HG02798 (cell line): ENCODE data around the gene RPAIN.

ENCODE experiments used
- ATAC-seq: cut with Tn5 transposase; IDR thresholded peaks from one replicate; pipeline ENCODE4 v1.9.1; 2021; ENCODE audit warnings: mild to moderate bottlenecking; ENCODE audit not compliant: unreplicated experiment, poor library complexity

Gene RPAIN

GRCh38 chr17:5419959-5420653 lies at the start of gene RPAIN:
Gene RPAIN, plus strand, starts transcription at chr17:5420182. Its CDS starts 29 bp downstream, at chr17:5420211.
- ATAC-seq: peak; percentile 60

GRCh38 chr17:5370411-5370810 lies 49.6 kb upstream of the RPAIN start:
- ATAC-seq: no peak

- no peak for ATAC-seq
These were observed 46.9 kb upstream of the RPAIN start for GRCh38 chr17:5373112-5373511.

GRCh38 chr17:5378566-5379207 lies 41.3 kb upstream of the RPAIN start:
- ATAC-seq: no peak

GRCh38 chr17:5379351-5380107 lies 40.5 kb upstream of the RPAIN start:
- no peak for ATAC-seq

- ATAC-seq: no peak
These were observed 39.4 kb upstream of the RPAIN start for GRCh38 chr17:5380491-5381135.

GRCh38 chr17:5381542-5381941 lies 38.4 kb upstream of the RPAIN start:
- ATAC-seq: no peak

- no peak for ATAC-seq
These were observed 28.3 kb upstream of the RPAIN start for GRCh38 chr17:5391678-5392077.

- no peak for ATAC-seq
These were observed 23.4 kb upstream of the RPAIN start for GRCh38 chr17:5396612-5397011.

- no peak for ATAC-seq
These were observed 20.2 kb upstream of the RPAIN start for GRCh38 chr17:5399767-5400166.

- no peak for ATAC-seq
These were observed 14.6 kb upstream of the RPAIN start for GRCh38 chr17:5405400-5405799.

GRCh38 chr17:5408186-5408585 lies 11.8 kb upstream of the RPAIN start:
- ATAC-seq: no peak

GRCh38 chr17:5410594-5411272 lies 9.2 kb upstream of the RPAIN start:
- ATAC-seq: no peak

- ATAC-seq: no peak
These were observed 6.3 kb upstream of the RPAIN start for GRCh38 chr17:5413682-5414081.

- no peak for ATAC-seq
These were observed 3.1 kb upstream of the RPAIN start for GRCh38 chr17:5416901-5417300.

- no peak for ATAC-seq
These were observed 1.1 kb upstream of the RPAIN start for GRCh38 chr17:5418858-5419355.

- peak; percentile 94 for ATAC-seq
These were observed 525 bp upstream of the RPAIN start, which contains the start of gene NUP88 for GRCh38 chr17:5419356-5419958. Gene NUP88, minus strand, starts transcription at chr17:5419662. Its CDS starts 12 bp downstream, at chr17:5419650.

- ATAC-seq: no peak
These were observed 2.5 kb downstream of the RPAIN start for GRCh38 chr17:5422505-5422904.

GRCh38 chr17:5424909-5425308 lies 4.9 kb downstream of the RPAIN start:
- ATAC-seq: no peak

GRCh38 chr17:5425826-5426225 lies 5.8 kb downstream of the RPAIN start:
- no peak for ATAC-seq
